GM21390 (cell line): ENCODE data around the gene FAM9C.
A peak's percentile ranks its signal among the peaks of the same experiment; 100 is the strongest.

Experiments used
- ATAC-seq: cut with Tn5 transposase; IDR thresholded peaks from one replicate; pipeline ENCODE4 v1.9.1; 2021; ENCODE audit not compliant: unreplicated experiment

The FAM9C gene

DNA sequence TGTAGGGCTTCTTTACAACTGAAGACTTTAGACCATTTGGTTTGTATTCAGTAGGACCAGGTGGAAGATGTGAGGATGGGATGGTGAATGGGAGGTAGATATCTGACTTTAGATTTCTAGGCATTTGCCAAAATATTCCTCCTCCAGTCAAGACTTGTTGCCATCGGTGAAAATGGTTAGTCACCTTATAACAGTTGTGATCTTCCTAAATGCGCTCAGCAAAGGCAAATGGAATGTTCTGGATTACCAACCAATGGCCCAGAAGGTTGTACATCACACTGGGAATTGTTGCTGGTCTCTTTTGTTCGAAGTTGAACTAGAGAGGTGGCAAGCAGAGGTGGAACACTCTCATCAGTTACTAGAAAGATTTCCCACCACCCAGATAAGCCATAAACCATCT is 35.6 kb downstream of the FAM9C start:
- ATAC-seq, result no peak

- ATAC-seq, result peak; percentile 54
Observed at GRCh38 chrX:13008189-13008533, 36.3 kb downstream of the FAM9C start.

GRCh38 chrX:13007519-13008188 is 36.8 kb downstream of the FAM9C start:
- ATAC-seq, result peak; percentile 16

DNA sequence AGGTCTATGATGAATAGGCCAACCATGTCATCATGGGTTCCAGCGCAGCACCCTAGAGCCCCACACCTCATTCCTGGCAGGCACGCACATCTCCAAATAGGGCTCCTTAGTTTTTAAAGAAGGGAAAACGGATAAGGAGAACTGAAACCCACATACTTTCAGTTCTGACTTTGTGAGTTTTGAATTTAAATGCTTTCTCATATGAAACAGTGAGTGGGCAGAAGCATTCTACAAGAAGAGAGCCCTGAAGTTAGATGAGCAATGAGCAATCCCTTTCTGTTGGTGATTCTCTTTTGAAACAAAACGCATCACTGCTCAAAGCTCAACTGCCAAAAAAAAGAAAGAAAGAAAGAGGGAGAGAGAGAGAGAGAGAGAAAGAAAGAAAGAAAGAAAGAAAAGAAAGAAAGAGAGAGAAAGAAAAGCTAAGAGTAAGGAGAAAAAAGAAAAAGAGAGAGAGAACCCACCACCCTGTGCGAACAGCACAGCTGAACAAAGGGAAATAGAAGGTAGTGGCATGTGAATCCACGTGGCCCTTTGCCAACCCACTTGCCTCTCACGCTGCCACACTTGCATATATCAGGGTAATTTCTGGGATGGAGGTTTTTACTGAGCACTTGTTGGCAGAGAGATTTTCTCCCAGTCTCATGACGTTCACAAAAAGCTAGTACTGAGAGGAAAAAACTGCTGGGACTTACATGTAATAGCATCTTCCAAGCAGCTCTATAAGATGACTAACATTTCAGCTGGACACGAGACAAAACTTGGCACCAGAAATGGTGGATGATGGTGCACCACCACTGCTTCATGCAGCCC is 38.6 kb downstream of the FAM9C start:
- no peak for ATAC-seq

DNA sequence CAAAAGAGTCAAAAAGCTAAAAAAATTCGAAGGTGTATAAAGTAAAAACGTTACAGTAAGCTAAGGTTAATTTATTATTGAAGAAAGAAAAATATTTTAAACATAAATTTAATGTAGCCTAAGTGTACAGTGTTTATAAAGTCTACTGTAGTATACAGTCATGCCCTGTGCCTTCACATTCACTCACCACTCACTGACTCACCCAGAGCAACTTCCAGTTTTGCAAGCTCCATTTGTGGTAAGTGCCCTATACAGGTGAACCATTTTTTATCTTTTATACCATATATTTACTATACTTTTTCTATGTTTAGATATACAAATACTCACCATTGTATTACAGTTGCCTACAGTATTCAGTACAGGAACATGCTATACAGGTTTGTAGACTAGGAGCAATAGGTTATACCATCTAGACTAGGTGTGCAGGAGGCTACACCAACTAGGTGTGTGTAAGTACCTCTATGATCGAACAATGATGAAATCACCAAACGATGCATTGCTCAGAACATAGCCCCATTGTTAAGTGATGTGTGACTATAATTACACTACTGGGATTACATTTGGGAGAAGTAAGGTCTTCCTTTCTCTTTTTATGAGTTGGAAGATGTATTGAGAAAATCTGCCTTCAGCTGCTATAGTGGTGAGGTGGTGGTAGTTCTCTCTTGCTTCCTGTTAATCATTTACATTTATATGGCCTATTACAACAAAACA is 42.3 kb downstream of the FAM9C start:
- ATAC-seq, result no peak

DNA sequence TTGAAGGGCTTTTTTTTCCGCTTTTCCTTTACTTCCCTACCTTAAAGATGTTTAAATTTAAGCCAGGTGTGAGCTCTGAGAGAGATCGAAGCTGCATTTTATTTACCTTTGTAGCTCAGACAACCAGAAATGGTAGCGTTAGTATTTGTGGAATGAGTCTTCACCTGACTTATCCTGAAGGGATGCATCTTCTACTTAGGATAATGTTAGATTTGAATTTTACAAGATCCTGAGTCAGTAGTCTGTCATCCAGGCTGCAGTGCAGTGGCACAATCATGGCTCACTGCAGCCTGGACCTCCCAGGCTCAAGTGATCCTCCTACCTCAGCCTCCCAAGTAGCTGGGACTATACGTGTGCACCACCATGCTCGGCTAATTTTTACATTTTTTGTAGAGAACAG is 43.3 kb downstream of the FAM9C start:
- no peak for ATAC-seq

- peak; percentile 42 for ATAC-seq
Observed at GRCh38 chrX:13000301-13000811, 44.1 kb downstream of the FAM9C start.

- ATAC-seq, result no peak
Observed at GRCh38 chrX:12999422-12999821, 45.0 kb downstream of the FAM9C start.

GRCh38 chrX:12997906-12998687 is 46.3 kb downstream of the FAM9C start:
- no peak for ATAC-seq

GRCh38 chrX:12996934-12997435 is 47.4 kb downstream of the FAM9C start:
- ATAC-seq, result no peak

- ATAC-seq, result no peak
Observed at GRCh38 chrX:12994321-12994720, 50.1 kb downstream of the FAM9C start.

- ATAC-seq, result no peak
Observed at GRCh38 chrX:12993826-12994225, 50.6 kb downstream of the FAM9C start.

DNA sequence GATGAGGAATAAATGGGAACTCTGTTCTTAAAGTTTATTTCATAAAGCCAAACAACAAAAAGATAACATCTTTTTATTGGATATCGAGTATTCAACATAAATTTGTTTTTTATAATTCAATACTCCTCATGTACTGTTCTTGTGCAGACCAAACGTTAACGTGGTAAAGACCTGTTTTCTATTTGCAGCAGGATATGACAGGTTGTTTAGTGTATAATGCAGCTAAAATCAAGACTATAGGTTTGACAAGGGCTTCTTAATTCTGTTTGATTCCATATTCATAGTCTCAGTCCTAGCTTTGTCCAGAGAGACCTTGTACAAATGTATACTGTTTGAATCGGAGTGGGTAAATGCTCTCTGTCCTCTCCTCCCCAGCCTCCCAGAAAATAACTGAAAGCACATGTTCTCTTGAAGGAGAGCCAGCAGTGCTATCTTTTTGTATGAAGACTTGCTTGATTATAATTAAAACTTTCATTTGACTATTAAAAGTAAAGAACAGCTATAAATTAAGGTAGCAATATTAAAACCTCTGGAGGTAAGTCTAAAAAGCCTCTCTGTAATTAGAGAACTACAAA is 51.8 kb downstream of the FAM9C start:
- ATAC-seq, result no peak

GRCh38 chrX:12991575-12991974 is 52.8 kb downstream of the FAM9C start:
- ATAC-seq, result no peak

GRCh38 chrX:12989461-12989860 is 55.0 kb downstream of the FAM9C start:
- no peak for ATAC-seq

- ATAC-seq, result no peak
Observed at GRCh38 chrX:12988797-12989196, 55.6 kb downstream of the FAM9C start.

- no peak for ATAC-seq
Observed at GRCh38 chrX:12987900-12988594, 56.4 kb downstream of the FAM9C start.

GRCh38 chrX:12987340-12987739 is 57.1 kb downstream of the FAM9C start:
- ATAC-seq, result no peak

- ATAC-seq, result no peak
Observed at GRCh38 chrX:12986886-12987285, 57.5 kb downstream of the FAM9C start.
